GM19099 (cell line): ENCODE measurements around the gene N4BP3.

Experiments
- POLR2A ChIP-seq: IDR thresholded peaks from 3 replicates; pipeline ENCODE4 v1.6.1; 2011; ENCODE audit warnings: low read depth; ENCODE audit not compliant: insufficient read length; ENCODE audit errors: extremely low read depth

The N4BP3 gene

DNA sequence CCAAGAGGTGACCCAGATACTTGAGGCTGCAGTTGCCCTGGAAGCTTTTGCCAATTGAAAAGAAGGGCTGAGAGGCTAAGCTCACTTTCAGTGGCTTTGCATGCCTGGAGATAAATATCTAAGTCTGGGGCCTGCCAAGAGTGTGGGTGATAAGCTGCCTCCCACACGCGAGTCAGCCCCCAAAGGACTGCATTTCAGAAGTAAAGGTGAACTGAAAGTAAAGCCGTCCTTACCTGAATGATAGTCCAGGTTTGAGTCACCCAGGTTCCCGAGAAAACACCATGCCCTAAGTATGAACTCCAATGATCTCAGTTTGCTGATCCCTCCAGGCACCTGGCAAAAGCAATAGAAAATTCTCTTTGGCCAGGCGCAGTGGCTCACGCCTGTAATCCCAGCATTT lies 22.5 kb upstream of the N4BP3 start:
- TF ChIP-seq POLR2A: no peak

DNA sequence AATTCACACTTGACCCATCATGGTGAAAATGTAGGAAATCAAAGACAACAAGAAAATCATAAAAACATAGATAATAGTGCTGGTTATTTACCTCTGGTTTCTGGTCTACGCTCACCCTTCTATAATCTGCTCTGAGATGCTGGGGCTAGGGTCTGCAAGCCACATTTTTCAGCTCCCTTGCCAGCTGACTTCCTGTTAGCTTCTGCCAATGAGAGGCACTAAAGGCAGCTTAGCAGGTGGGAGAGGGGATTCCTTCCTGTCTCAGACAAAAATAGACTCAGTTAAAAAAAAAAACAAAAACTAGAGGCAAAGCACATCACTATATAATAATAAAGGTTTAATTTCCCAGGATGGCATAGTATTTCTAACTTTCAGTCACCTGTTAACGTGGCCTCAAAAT lies 20.2 kb upstream of the N4BP3 start:
- no peak for TF ChIP-seq POLR2A

DNA sequence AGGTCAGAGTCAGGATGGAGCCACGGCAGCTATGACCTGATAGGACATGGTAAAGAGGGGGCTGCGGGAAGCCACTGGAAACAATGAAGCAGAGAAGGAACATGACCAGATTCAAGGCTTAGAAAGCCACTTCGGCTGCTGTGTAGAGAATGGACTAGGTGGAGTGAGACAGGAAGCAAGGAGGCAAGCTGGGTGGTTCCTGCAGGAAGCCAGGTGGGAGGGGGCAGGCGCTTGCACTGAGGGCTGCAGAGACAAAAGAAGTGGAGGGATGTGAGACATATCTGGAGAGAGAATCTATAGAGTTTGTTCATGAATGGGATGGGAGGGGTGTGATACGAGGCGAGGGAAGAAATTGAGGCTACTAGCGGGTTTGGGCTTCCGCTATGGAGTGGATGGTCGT lies 19.0 kb upstream of the N4BP3 start:
- TF ChIP-seq POLR2A: no peak

DNA sequence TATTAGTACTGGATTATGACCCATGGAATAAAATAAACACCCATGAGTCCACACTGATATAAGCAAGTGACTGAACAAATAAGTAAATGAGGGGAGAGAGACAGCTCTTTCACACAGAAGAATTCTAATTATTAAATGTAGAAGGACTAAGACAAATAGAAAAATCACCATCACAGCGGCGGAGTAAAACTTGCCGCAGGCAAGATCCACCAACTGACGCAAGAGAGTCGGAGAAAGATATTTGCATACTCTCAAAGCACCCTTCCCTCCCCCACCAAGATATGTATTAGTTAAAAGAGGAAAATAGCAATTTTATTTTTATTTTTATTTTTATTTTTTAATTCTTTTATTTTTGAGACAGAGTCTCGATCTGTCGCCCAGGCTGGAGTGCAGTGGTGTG lies 14.6 kb upstream of the N4BP3 start:
- TF ChIP-seq POLR2A: no peak

DNA sequence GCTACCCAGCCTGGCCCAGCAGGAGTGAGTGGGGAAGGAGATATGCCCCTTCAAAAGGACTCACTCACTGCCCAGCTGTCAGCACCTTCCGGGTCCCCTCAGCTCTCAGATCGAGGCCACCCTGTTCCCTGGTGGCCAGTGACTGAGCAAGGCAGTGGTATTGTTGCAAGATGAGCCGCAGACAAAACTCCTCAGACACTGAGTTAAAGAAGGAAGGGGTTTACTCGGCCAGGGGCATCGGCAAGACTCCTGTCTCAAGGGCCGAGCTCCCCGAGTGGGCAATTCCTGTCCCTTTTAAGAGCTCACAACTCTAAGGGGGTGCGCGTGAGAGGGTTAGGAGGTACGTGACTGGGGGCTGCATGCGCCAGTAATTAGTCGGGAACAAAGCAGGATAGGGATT lies 9.7 kb upstream of the N4BP3 start:
- no peak for TF ChIP-seq POLR2A

DNA sequence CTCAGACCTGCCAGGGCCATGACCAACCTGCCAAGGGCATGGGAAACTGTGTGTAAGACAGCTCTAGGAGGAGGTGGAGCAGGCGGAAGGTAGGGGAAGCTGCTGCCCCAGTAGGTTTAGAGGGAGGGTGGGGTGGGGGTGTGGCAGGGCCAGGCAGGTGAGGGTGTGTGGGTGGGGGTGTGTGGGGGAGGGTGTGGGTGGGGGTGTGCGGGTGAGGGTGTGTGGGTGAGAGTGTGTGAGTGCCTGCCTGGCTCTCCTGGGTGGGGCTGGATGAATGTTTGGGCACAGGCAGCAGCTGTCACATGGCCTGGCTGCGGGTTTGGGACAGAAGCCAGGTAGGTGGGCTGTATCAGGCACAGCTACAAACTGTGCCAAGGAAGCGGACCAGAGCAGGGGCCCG lies 8.8 kb upstream of the N4BP3 start:
- TF ChIP-seq POLR2A: no peak

DNA sequence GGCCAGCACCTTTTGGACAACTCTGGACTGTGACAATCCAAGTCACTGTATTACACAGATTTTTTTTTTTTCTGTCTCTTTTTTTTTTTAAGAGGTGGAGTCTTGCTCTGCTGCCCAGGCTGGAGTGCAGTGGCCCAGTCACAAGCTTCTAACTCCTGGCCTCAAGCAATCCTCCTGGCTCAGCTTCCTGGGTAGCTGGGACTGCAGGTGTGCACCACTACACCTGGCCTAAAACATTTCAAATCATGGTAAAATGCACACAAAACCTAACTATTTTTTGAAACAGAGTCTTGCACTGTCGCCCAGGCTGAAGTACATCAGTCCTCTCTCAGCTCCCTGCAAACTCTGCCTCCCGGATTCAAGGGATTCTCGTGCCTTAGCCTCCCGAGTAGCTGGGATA lies 7.2 kb upstream of the N4BP3 start:
- TF ChIP-seq POLR2A: no peak

DNA sequence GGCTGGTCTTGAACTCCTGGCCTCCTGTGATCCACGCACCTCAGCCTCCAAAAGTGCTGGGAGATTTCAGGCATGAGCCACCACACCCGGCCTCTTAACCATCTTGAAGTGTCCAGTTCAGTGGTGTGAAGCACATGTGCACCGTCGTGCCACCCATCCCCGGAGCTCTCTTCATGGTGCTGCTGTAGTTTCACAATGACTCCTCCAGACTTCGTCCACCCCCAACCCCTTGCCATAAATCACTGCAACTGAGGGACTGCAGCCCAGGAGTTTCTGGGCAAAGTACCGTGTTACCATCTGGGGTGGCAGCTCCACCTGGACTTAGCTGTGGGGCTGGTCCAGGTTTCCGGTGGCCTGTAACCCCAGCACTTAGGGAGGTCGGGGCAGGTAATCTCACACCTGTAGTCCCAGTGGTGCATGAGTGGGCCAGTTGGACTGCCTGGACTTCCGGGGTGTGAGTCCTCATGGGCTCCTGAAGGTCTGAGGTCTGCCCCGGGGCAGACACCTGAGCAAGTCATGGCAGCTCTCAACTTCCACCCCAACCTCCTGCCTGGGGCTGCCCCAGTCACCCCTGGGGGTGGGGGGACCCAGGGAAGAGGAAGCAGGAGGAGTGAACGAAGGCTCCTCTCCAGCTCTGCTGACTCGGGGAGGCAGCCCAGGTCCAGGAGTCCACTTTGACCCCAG lies 6.6 kb upstream of the N4BP3 start:
- TF ChIP-seq POLR2A: no peak

DNA sequence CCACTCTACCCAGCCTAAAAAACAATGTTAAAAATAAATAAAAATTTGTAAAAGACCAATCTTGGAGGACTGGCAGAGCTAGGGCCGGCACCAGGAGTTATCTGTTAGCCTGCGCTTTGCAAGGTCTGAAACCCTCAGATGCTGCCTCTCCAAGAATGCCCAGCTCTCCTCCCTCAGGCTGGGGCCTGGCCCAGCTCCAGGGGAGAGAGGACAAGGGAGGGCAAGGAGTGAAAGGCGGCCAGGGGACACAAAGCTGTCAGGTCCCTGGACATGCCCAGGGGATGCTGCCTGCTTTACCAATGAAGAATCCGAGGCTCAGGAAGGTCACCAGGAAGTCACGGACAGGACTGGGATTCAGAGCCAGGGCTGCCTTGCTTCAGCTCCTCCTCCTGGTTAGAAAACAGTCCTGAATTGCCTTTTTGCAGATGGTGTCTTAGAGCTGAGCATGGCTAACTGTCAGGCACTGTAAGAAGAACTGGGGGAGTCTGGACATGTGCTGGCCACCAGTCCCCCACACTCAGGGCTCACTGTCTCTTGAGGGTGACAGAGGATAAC lies 5.5 kb upstream of the N4BP3 start:
- no peak for TF ChIP-seq POLR2A

DNA sequence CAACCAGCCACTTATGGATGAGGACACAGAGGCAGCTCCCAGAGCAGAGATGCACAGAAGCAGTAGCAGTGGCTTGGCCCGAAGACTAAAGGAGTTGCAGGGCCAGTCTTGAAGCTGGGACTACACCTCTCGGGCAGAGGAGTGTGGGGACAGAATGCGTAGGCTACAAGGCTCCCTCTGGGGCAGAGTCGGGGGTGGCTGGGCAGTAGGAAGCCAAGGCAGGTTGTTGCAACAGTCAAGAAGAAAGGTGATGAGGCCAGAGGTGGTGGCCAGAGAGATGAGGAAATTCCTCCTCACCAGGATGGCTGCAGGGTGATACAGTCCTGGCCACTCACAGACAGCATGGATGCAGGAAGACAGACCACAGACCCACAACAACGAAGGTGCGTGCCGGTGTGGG lies 4.9 kb upstream of the N4BP3 start:
- no peak for TF ChIP-seq POLR2A

DNA sequence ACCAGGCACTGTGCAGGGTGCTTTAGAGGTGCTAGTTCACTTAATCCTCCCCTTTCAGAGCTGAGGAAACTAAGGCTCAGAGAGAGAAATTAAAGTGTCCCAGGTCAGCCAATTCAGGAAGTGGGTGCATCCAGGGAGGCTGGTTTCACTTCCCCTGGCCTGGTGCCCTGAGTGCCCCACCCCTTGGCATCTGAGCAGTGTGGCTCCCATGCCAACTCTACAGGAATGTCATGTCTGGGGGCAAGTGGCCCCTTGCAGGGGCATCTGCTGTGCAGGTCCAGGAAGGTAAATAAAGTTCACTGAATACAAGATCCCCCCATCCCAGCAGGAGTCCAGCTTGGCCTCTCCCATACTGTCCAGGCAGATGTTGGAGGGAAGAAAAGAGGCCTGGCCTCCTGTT lies 4.4 kb upstream of the N4BP3 start:
- TF ChIP-seq POLR2A: no peak

DNA sequence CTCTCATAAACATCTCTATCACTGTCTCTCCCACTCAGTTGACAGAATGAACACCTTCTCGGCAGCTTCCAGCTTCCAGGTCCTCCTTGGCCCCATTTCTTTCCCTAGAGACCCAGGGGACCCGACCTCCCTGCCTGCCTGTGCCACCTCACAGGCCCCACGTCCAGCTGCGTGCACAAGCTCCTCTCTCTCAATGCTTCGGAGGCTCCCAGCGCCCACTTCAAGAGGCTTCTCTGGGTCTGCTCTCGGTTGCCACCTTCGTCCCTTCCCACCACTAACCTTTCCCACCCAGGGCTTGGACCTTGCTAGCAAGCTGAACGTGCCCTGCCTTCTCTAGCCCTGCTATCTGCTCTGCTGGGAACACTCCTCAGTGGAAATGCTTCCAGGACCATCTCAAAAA lies 2.8 kb upstream of the N4BP3 start:
- no peak for TF ChIP-seq POLR2A

DNA sequence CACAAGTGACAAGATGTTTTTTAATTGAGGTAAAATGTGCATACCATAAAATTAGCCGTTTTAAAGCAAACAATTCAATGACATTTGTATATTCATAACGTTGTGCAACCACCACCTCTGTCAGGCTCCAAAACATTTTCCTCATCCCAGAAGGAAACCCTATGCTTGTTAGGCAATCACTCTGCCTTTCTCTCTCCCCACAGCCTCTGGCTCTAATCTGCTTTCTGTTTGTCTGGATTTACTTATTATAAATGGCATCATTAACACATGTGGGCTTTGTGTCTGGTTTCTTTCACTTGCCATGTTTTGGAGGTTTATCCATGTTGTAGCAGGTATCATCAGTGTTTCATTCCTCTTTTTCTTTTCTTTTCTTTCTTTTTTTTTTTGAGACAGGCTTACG lies 1.4 kb upstream of the N4BP3 start:
- no peak for TF ChIP-seq POLR2A

DNA sequence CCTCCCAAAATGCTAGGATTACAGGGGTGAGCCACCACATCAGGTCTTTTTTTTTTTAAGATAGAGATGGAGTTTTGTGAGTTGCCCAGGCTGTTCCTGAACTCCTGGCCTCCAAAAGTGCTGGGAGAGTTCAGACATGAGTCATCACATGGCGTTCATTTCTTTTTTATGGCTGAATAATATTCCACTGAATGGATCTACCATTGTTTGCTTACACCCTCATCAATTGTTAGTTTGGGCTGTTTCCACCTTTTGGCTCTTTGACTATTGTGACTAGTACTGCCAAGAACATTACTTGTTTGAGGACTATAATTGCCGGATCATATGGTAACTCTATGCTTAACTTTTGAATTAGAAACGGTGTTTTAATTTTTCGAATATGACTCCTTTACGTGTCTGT lies 787 bp upstream of the N4BP3 start:
- no peak for TF ChIP-seq POLR2A

DNA sequence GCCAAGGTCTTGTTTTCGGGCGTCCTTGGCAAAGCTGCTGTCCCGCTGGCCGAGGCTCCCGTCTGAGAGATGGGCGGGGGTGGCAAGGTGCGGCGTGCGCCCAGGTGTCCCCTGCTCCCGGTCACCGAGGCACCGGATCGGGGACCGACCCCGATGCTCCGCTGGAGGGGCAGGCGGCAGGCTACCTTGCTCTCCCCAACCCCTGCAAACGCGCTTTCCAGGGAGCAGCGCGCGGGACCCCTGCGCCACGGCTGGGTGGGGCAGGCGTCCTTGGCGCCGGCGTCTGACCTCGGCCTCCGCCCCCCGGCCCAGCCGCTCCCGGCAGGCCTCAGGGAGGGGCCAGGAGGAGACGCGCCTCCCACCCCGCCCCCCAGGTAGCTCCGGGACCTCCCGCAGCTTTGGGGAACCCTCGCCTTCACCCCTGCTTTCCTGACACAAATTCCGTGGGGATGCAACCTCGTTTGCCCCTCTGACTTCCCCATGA lies 551 bp downstream of the N4BP3 start:
- no peak for TF ChIP-seq POLR2A

DNA sequence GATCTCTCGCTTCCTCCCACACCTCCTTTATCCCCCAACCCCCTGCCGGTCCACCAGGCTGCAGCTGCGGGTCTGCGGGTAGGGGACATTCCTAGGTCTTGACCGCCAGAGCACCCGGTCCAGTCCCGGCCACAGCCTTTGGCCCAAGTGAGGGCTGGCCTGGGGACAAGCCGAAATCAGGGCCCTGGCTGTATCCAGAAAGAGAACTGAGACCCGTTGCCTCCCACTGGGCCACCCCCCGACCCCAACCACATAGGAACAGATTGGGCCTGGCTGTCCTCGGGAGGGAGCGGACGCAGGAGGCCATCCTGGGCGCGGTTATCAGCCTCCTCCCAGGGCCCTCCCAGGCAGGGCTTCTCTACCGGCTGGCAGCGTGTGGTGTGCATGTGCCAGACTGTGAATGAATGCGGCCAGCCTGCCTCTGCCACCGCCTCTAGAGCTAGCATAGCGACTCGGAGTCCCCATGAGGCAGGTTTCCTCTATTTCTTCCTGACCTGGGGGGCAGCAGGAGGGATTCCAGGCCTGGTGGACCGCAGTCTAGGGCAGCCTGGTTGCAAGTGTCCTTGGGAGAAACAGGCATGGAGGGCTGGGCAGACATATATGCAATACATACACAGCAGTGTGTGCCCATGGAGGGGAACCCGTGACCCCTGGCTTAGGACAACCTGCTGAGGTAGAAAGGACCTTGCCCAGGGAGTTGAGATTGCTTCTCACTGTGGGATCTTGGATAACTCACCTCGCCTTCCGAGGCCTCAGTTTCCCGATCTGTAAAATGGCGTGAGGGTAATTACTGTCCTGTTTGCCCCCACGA lies 1.2 kb downstream of the N4BP3 start:
- no peak for TF ChIP-seq POLR2A
